Cardiac muscle cell (in vitro differentiated cells and primary cell): ENCODE data around the gene ARMC5. TPM values are rescaled to one million over a fixed set of nuclear protein-coding genes. Genes with fewer than 3 reads are reported as not detected.

Experiments
- DNase-seq, 2 donors: peaks; one replicate each; pipeline versions ENCODE4 v3.0.0 to v3.0.0-alpha.2; 2010 to 2017; ENCODE audit warnings: low read depth in 1 of 2, low spot score in 1 of 2
- H3K27ac ChIP-seq: fragments of 200-600 bp; sonication (generic); 2 replicates; pipeline ENCODE4 v1.5.1; 2016
- H3K27me3 ChIP-seq: fragments of 200-600 bp; sonication (generic); 2 replicates; pipeline ENCODE4 v1.6.0; 2016; ENCODE audit warnings: control low read depth
- H3K36me3 ChIP-seq: fragments of 200-600 bp; sonication (generic); 2 replicates; pipeline ENCODE4 v1.5.1; 2016; ENCODE audit warnings: control low read depth
- H3K4me1 ChIP-seq: fragments of 200-600 bp; sonication (generic); 2 replicates; pipeline ENCODE4 v1.8.1; 2017; ENCODE audit warnings: low read depth, mild to moderate bottlenecking, mixed run types
- H3K4me3 ChIP-seq: fragments of 200-600 bp; sonication (generic); 2 replicates; pipeline ENCODE4 v1.5.1; 2016; ENCODE audit warnings: mild to moderate bottlenecking
- H3K9me3 ChIP-seq: fragments of 200-600 bp; sonication (generic); 2 replicates; pipeline ENCODE4 v1.5.1; 2017; ENCODE audit warnings: low read depth, mild to moderate bottlenecking, control low read depth
- CTCF ChIP-seq: IDR thresholded peaks from 2 replicates; pipeline ENCODE4 v1.5.1; 2012; ENCODE audit warnings: low read depth, mild to moderate bottlenecking, low read length
- polyA plus RNA-seq: library from polyadenylated mRNA; unstranded; fragments of >200 nt; fragmentation: Nextera tagmentation; extraction: Ambion mirVana; gene quantifications from 2 replicates; pipeline ENCODE4 v1.2.1, GENCODE V29; 2016
- total RNA-seq: library from RNA; depleted of rRNA; stranded (reverse); fragments of >200 nt; gene quantifications from 2 replicates; pipeline ENCODE4 v1.2.3, GENCODE V29; 2016

Gene ARMC5
- total and polyA plus RNA-seq, 2 experiments from 2014 or later, result 21.7 to 26.0 TPM

GRCh38 chr16:31456988-31457360 is 2.3 kb upstream of the ARMC5 start:
- no peak overlapping the region for H3K27ac ChIP-seq
- H3K36me3 ChIP-seq, result no peaks in the 10 kb centered on the region
- no peak for TF ChIP-seq CTCF
- no peaks in the 10 kb centered on the region for H3K27me3 ChIP-seq
- peaks cover 32% of the 10 kb centered on the region for H3K4me1 ChIP-seq
- no peak overlapping the region for H3K4me3 ChIP-seq
- no peaks in the 10 kb centered on the region for H3K9me3 ChIP-seq
- DNase-seq, result no peak

- H3K9me3 ChIP-seq, result no peaks in the 10 kb centered on the region
- peak overlapping the region; percentile 75 for H3K4me3 ChIP-seq
- no peaks in the 10 kb centered on the region for H3K27me3 ChIP-seq
- no peaks in the 10 kb centered on the region for H3K36me3 ChIP-seq
- peak overlapping the region; percentile 100 for H3K27ac ChIP-seq
- H3K4me1 ChIP-seq, result peaks cover 19% of the 10 kb centered on the region
- TF ChIP-seq CTCF, result no peak
- peak; percentile 50 to 60 for DNase-seq
Observed at GRCh38 chr16:31458073-31458843, 1.0 kb upstream of the ARMC5 start.

GRCh38 chr16:31459687-31460581 is 633 bp downstream of the ARMC5 start:
- Histone ChIP-seq H3K9me3 (no peaks in the 10 kb centered on the region), H3K27me3 (no peaks in the 10 kb centered on the region), H3K27ac (peak overlapping the region; percentile 100), H3K4me1 (peaks cover 7% of the 10 kb centered on the region), H3K4me3 (peak overlapping the region; percentile 75), H3K36me3 (no peaks in the 10 kb centered on the region)
- DNase-seq, result peak; percentile 100
- TF ChIP-seq CTCF, result no peak

- peak; percentile 76 for TF ChIP-seq CTCF
- H3K4me1 ChIP-seq, result peaks cover 7% of the 10 kb centered on the region
- H3K27ac ChIP-seq, result peak overlapping the region; percentile 87
- H3K27me3 ChIP-seq, result no peaks in the 10 kb centered on the region
- no peaks in the 10 kb centered on the region for H3K9me3 ChIP-seq
- peak in 1 of 2 donors; percentile 66 for DNase-seq
- H3K4me3 ChIP-seq, result peak overlapping the region; percentile 37
- peaks cover 2% of the 10 kb centered on the region for H3K36me3 ChIP-seq
Observed at GRCh38 chr16:31460582-31461002, 1.3 kb downstream of the ARMC5 start.

- no peak overlapping the region for H3K27ac ChIP-seq
- H3K36me3 ChIP-seq, result peaks cover 4% of the 10 kb centered on the region
Observed at GRCh38 chr16:31461201-31461920, 2.1 kb downstream of the ARMC5 start.

More at GRCh38 chr16:31461201-31461920, 2.1 kb downstream of the ARMC5 start:
- Histone ChIP-seq H3K4me3 (no peak overlapping the region), H3K9me3 (no peaks in the 10 kb centered on the region), H3K27me3 (no peaks in the 10 kb centered on the region), H3K4me1 (peaks cover 7% of the 10 kb centered on the region)
- TF ChIP-seq CTCF, result no peak
- DNase-seq, result no peak
